GM13976 (cell line): ENCODE measurements around the gene C12orf50.

Experiments used
- DNase-seq: peaks from one replicate; pipeline ENCODE4 v3.0.0; 2012; ENCODE audit warnings: low spot score
- in situ Hi-C: fragments of 300-500 bp; cut with MboI; formaldehyde crosslinking; loops from one replicate; pipeline ENCODE4 v1.12.0; 2022; ENCODE audit warnings: low sequenced_read_pairs, mixed read lengths, inconsistent platforms; ENCODE audit not compliant: unreplicated experiment
- TF ChIP-seq, protein P1 (sequence below): IDR thresholded peaks from 2 replicates; pipeline ENCODE4 v1.5.1; 2012; ENCODE audit warnings: borderline replicate concordance, mild to moderate bottlenecking; ENCODE audit not compliant: insufficient read depth; ENCODE audit errors: extremely low read depth, missing control alignments, control extremely low read depth

C12orf50 gene, protein sequence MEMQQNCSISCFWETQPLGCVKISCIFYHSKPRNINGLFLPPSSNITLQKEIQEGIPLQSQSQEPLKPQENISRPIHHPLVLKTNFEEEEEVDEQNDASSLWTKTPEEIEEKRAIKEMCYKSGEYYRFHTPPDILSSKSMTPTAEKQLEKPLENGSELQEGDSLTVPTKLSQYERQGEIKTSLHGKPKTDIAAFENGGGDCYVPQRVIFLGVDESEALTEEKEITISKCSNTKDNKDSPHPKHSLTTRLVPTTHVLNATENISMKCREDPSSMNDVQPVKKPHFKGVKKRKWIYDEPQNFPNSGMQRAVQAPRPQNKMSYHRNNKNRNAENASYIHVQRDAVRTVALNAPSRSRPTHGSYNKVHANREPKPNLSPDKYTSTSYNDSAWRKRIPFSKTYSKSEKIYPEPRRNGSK

DNA sequence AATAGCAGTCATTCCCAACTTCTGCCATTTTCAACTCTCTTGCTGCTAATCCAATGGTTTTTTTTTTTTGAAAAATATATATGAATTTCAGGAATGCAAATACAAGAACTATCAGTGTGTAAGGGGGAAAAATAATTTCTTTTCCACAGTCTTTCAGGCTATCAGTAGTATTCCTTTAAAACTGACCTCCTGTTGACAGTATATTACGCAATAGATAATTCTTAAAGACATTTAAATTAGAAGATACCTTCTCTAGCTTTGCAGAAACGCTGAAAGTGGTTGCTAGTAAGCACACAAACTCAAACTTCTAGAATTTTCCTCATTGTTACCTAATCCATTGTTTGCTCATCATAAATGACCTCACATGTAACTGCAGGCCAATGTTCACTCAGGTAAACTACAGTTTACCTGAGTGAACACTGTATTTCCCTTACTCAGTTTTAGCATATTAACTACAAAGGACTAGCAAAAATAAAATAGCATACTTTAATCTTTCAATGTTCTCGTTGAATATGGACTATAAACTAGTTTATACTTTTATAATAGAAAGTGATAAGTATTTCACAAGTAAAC lies at the start of gene C12orf50:
C12orf50 (minus strand) TSS at position 309 of the 573 bp plus-strand sequence. CDS start 2,439 bp downstream, outside the sequence.
- no peak for DNase-seq
- in situ Hi-C loops = no loop called here
- TF ChIP-seq, protein P1, sequence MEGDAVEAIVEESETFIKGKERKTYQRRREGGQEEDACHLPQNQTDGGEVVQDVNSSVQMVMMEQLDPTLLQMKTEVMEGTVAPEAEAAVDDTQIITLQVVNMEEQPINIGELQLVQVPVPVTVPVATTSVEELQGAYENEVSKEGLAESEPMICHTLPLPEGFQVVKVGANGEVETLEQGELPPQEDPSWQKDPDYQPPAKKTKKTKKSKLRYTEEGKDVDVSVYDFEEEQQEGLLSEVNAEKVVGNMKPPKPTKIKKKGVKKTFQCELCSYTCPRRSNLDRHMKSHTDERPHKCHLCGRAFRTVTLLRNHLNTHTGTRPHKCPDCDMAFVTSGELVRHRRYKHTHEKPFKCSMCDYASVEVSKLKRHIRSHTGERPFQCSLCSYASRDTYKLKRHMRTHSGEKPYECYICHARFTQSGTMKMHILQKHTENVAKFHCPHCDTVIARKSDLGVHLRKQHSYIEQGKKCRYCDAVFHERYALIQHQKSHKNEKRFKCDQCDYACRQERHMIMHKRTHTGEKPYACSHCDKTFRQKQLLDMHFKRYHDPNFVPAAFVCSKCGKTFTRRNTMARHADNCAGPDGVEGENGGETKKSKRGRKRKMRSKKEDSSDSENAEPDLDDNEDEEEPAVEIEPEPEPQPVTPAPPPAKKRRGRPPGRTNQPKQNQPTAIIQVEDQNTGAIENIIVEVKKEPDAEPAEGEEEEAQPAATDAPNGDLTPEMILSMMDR = no peak

DNA sequence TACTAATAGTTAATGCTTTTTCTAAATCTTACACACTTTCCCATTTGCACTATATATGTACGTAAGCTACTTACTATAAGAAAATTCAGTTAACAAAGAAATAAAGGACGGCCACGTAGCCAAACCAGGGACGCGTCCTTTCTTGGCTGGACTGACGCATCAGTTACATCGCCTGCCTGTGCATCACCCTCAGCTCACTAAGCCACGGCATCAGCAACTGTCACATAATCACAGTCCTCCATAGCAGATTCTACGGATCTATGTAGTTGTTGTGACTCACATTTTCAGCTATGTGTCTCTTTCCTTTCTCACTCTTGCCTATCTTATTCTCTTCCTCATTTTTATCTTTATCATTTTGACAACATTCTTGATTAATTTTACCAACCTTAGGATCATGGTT lies 38.1 kb upstream of the C12orf50 start:
- DNase-seq = no peak
- in situ Hi-C loops = no loop called here
- TF ChIP-seq, protein P1 = no peak

DNA sequence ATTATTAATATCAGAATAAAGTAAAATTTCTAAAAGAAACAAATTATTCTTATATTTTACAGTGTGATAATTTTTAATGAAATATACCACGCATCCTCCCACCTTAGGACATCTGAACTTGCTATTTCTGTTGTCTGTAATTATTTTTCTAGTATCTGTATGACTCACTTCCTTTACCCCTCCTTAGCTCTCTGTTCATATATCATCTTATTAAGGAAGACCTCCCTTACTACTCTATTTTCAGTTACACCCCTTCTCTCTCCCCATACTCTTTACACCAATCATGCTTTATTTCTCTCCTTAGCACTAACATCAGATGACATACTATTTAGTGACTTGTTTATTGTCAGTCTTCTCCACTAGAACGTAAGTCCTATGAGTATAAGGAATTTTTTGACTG lies 34.2 kb upstream of the C12orf50 start:
- in situ Hi-C loops = no loop called here

DNA sequence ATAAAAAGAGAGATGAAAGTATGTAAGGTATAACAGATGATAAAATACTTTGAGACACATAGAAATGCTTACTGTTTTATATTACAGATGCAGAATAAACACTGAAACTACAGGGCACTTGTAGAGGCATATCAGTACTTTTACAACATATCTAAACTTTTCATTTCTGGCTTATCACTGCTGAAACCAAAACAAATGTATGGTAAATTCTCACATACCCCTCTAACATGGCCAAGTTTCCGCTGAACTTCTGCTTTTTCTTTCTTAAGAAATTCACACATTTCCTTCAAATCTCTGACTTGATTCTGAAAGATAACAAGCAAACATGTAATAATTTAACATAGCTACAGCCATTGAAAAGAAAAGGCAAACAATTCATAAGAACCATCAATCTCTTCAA lies 33.3 kb upstream of the C12orf50 start:
- DNase-seq = peak; percentile 11
- TF ChIP-seq, protein P1 = no peak
- in situ Hi-C loops = no loop called here

More for the DNA sequence above, 34.2 kb upstream of the C12orf50 start:
- TF ChIP-seq, protein P1 = no peak
- DNase-seq = peak; percentile 26

DNA sequence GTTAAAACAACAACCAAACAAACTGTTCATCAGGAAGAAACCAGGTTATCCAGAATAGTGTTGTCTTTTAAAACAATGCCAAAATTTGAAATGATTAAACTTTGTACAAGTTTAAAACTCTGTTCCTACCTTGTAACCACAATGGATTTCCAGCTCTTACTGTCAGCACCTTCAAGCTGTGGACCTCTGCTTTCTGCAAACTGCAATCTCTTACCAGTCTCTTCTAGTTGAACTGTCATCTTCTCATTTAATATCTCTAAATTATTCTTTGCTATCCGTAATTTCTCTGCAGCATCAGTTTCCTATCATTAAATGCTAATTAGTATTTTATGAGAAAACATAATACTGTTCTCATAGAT lies 29.5 kb upstream of the C12orf50 start:
- no peak for DNase-seq
- TF ChIP-seq, protein P1 = no peak
- in situ Hi-C loops = no loop called here

DNA sequence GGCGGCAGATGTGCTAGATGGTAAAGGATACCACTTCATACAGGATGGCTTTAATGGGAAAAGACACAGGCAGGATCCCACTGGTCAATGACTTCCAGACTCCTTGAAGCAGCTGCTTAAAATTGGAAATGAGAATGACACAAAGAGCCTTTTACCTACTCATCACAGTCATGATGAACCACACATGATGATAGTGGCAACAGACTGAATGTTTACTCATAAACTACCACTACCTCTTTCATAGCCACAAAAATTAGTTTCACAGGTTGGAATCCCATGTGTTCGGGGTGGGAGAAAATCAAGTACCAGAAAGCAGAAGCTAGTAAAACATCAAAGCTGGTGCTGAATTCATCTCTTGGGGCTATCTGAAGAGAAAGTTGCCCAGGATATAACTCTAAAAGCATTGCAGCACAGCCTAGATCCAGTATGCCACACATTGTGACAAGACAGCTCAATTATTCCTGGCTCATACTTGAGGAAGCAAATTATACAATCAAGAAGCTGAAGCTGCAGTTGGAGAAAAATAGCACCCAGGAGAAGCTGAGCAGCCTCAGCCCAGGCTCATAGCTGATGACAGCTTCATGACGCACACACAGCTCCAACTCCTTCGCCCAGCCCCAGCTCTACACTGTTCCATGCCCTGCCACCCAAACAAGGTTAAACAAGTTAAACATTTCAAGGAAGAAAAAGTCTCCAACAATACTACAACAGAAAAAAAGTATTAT lies 29.0 kb upstream of the C12orf50 start:
- TF ChIP-seq, protein P1 = no peak
- DNase-seq = no peak
- in situ Hi-C loops = no loop called here
